Right lobe of liver (tissue), 4 donors: ENCODE data around the gene SCMH1.

Experiments
- POLR2A ChIP-seq: fragments of 450-650 bp; IDR thresholded peaks from one replicate; pipeline ENCODE4 v1.6.1; 2017; ENCODE audit warnings: antibody characterized with exemption, mild to moderate bottlenecking
- TF ChIP-seq, protein P1 (sequence below), 4 donors: fragments of 200-600 bp in 3 of 4; fragments of 450-650 bp in 1 of 4; IDR thresholded peaks; one replicate each; pipeline versions ENCODE4 v1.5.1 to v1.8.0; 2016 to 2022; ENCODE audit warnings: antibody characterized with exemption in 4 of 4, mild to moderate bottlenecking in 2 of 4
- donor health status: DM: no; HTN: no; CAD: no.
- donor health status: DM: no; HTN: no; CAD: no.
- donor health status: DM: no; HTN: yes; CAD: no.

DNA sequence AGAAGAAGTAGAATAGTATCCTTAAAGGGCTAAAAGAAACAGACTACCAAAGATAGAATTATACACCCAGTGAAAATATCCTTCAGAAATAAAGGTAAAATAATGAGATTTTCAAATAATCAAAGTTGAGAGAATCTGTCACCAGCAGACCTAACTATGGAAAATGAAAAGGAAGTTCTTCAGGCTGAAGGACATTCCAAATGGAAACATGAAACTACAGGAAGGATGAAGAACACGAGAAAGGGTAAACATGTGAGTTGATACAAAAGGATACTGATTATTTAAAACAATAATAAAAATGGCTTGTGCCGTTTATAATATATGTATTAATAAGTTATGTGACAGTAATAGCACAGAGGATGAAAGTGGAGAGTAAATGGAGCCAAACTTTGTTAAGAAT lies 163.5 kb downstream of the SCMH1 start:
- no peak for TF ChIP-seq POLR2A
- TF ChIP-seq, protein P1, sequence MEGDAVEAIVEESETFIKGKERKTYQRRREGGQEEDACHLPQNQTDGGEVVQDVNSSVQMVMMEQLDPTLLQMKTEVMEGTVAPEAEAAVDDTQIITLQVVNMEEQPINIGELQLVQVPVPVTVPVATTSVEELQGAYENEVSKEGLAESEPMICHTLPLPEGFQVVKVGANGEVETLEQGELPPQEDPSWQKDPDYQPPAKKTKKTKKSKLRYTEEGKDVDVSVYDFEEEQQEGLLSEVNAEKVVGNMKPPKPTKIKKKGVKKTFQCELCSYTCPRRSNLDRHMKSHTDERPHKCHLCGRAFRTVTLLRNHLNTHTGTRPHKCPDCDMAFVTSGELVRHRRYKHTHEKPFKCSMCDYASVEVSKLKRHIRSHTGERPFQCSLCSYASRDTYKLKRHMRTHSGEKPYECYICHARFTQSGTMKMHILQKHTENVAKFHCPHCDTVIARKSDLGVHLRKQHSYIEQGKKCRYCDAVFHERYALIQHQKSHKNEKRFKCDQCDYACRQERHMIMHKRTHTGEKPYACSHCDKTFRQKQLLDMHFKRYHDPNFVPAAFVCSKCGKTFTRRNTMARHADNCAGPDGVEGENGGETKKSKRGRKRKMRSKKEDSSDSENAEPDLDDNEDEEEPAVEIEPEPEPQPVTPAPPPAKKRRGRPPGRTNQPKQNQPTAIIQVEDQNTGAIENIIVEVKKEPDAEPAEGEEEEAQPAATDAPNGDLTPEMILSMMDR (IDR thresholded peaks at IDR 0.05): no peak
